NCI-H524 (cell line): ENCODE measurements around the gene CA7.

ENCODE experiments used
- DNase-seq, 2 experiments: peaks; one replicate each; lab custom pipeline; 2025; lab: John Stamatoyannopoulos, UW

Gene CA7

GRCh38 chr16:66844342-66845079 is at the start of gene CA7:
Gene CA7 (plus strand): TSS chr16:66844414. CDS start chr16:66844488, 74 bp downstream.
- no peak for DNase-seq

- no peak for DNase-seq
These were observed 46.1 kb upstream of the CA7 start for GRCh38 chr16:66798161-66798560.

- DNase-seq = no peak
These were observed 43.4 kb upstream of the CA7 start for GRCh38 chr16:66800856-66801255.

- DNase-seq = no peak
These were observed 42.7 kb upstream of the CA7 start, which contains the start of gene TERB1 for GRCh38 chr16:66801320-66802105. Gene TERB1 (minus strand): TSS chr16:66801584. CDS start chr16:66796798, 4,786 bp downstream.

GRCh38 chr16:66802159-66802558 is 42.1 kb upstream of the CA7 start:
- DNase-seq = no peak

- DNase-seq = no peak
These were observed 34.4 kb upstream of the CA7 start for GRCh38 chr16:66809765-66810164.

- no peak for DNase-seq
These were observed 33.8 kb upstream of the CA7 start for GRCh38 chr16:66810391-66810790.

GRCh38 chr16:66811043-66811442 is 33.2 kb upstream of the CA7 start:
- no peak for DNase-seq

- DNase-seq = no peak
These were observed 29.5 kb upstream of the CA7 start for GRCh38 chr16:66814734-66815133.

GRCh38 chr16:66824006-66824405 is 20.2 kb upstream of the CA7 start:
- DNase-seq = no peak

- peak; percentile 74 to 90 for DNase-seq
These were observed 13.5 kb upstream of the CA7 start, which contains the start of gene NAE1 for GRCh38 chr16:66830422-66831404. Gene NAE1 (minus strand): TSS chr16:66830976. CDS start chr16:66830899, 77 bp downstream.

GRCh38 chr16:66832190-66832589 is 12.0 kb upstream of the CA7 start:
- no peak for DNase-seq

GRCh38 chr16:66832661-66833305 is 11.4 kb upstream of the CA7 start:
- no peak for DNase-seq

- no peak for DNase-seq
These were observed 9.5 kb upstream of the CA7 start for GRCh38 chr16:66834746-66835145.

- no peak for DNase-seq
These were observed 3.3 kb upstream of the CA7 start for GRCh38 chr16:66840883-66841282.

GRCh38 chr16:66841366-66841765 is 2.8 kb upstream of the CA7 start:
- no peak for DNase-seq

GRCh38 chr16:66842765-66843164 is 1.4 kb upstream of the CA7 start:
- no peak for DNase-seq

GRCh38 chr16:66843191-66843590 is 1.0 kb upstream of the CA7 start:
- DNase-seq = no peak

- DNase-seq = no peak
These were observed 239 bp upstream of the CA7 start for GRCh38 chr16:66844009-66844341.

- no peak for DNase-seq
These were observed 831 bp downstream of the CA7 start for GRCh38 chr16:66845080-66845410.

- DNase-seq = peak; percentile 87 to 97
These were observed 1.6 kb downstream of the CA7 start for GRCh38 chr16:66845791-66846221.

- DNase-seq = no peak
These were observed 2.1 kb downstream of the CA7 start for GRCh38 chr16:66846266-66846665.
